22Rv1 (cell line): ENCODE data around the gene TRIO.

Source experiments
- CTCF ChIP-seq: fragments of 450-650 bp; IDR thresholded peaks from 2 replicates; pipeline ENCODE4 v1.5.1; 2017; ENCODE audit warnings: mild to moderate bottlenecking
- ZFX ChIP-seq: fragments of 450-650 bp; IDR thresholded peaks from 2 replicates; pipeline ENCODE4 v1.6.1; 2017; ENCODE audit warnings: antibody characterized with exemption, borderline replicate concordance

- TF ChIP-seq CTCF (no peak), ZFX (no peak)
These were observed 70.1 kb downstream of the TRIO start for GRCh38 chr5:14213253-14213652.
